Psoas muscle (tissue), 8 donors: ENCODE results near the gene CDKL4. TPM values are rescaled to one million over a fixed set of nuclear protein-coding genes. Genes with fewer than 3 reads are reported as not detected.

Source experiments
- ATAC-seq, 4 donors: fragments of 200-7000 bp; cut with Tn5 transposase; one replicate each; pipeline ENCODE4 v1.9.1; 2020; ENCODE audit warnings: moderate library complexity in 3 of 4, mild to moderate bottlenecking in 2 of 4
- DNase-seq, 2 donors: peaks; one replicate each; pipeline ENCODE4 v3.0.0-alpha.2; 2020
- H3K27ac ChIP-seq: fragments of 200-600 bp; one replicate; pipeline ENCODE4 v1.8.0; 2022
- H3K27me3 ChIP-seq, 3 donors: fragments of 200-600 bp in 1 of 3; one replicate each; pipeline versions ENCODE4 v1.6.1 to v1.8.0; 2013 to 2022; ENCODE audit warnings: low read length in 2 of 3, mild to moderate bottlenecking in 2 of 3, moderate library complexity in 1 of 3; ENCODE audit not compliant: insufficient read depth in 3 of 3
- H3K36me3 ChIP-seq, 2 donors: fragments of 200-600 bp in 1 of 2; one replicate each; pipeline versions ENCODE4 v1.6.1 to v1.8.0; 2013 to 2022; ENCODE audit warnings: low read depth in 1 of 2, mild to moderate bottlenecking in 1 of 2, moderate library complexity in 1 of 2; ENCODE audit not compliant: insufficient read depth in 1 of 2
- H3K4me1 ChIP-seq: fragments of 200-600 bp; one replicate; pipeline ENCODE4 v1.8.0; 2022
- H3K4me3 ChIP-seq: fragments of 200-600 bp; one replicate; pipeline ENCODE4 v1.8.0; 2022; ENCODE audit warnings: mild to moderate bottlenecking
- H3K9me3 ChIP-seq: fragments of 200-600 bp; one replicate; pipeline ENCODE4 v1.8.0; 2022
- CTCF ChIP-seq: fragments of 200-600 bp; IDR thresholded peaks from one replicate; pipeline ENCODE4 v1.8.0; 2022; ENCODE audit warnings: antibody characterized with exemption
- WGBS, 3 donors: extraction: QIAGEN DNeasy Blood & Tissue Kit; methylation state at CpG; one replicate each; pipeline versions ENCODE4 v1.1.6 to v1.1.7; 2013; 5-methylcytosine and 5-hydroxymethylcytosine counted together
- intact Hi-C, 2 donors: fragments of 100-400 bp; cut with DNase I; formaldehyde crosslinking; loops; one replicate each; pipeline versions ENCODE4 v1.11.0 to v1.14.2; 2022
- polyA plus RNA-seq, 3 donors: library from polyadenylated mRNA; stranded (reverse); fragments of 200-250 nt; gene quantifications; one replicate each; pipeline ENCODE4 v1.2.3, GENCODE V29; 2013
- total RNA-seq, 4 donors: library from RNA; stranded (reverse); fragmentation: NEBNext Ultra II Directional in 2 of 4; extraction: Animal tissue kit (Norgen Biotek cat#: 25700) in 2 of 4; gene quantifications; one replicate each; pipeline versions ENCODE4 v1.2.1 to v1.2.4, GENCODE V29; 2021 to 2023
- donor health status: healthy with polysubstance abuse.
- donor health status: DM: no; HTN: no; CAD: no; lungs with moderate emphysema.
- donor health status: Bipolar disorder and iron deficiency.
- donor health status: healthy.
- donor health status: DM: yes; HTN: yes; CAD: no.
- donor health status: DM: no; HTN: no; CAD: no.
- donor health status: DM: no; HTN: no; CAD: no.
- donor health status: DM: yes; HTN: yes; CAD: no.

The CDKL4 gene
- total and polyA plus RNA-seq, 7 donors: 0.06 to 0.99 (median 0.44) TPM; not detected in 3

- Histone ChIP-seq H3K27ac (peak overlapping the region; percentile 49), H3K27me3 (no peaks in the 10 kb centered on the region), H3K36me3 (peaks cover 7 to 85% of the 10 kb centered on the region in 2 donors), H3K9me3 (no peaks in the 10 kb centered on the region), H3K4me1 (no peaks in the 10 kb centered on the region), H3K4me3 (no peak overlapping the region)
- 94 to 97% (median 96%) methylated on average over 2 of the region's 2 CpGs for WGBS, 3 donors
- DNase-seq (no peak), ATAC-seq (no peak)
- intact Hi-C loops: no loop called here
- TF ChIP-seq CTCF: no peak
Measured at GRCh38 chr2:39265315-39265714, 21.5 kb upstream of the CDKL4 start.

GRCh38 chr2:39264733-39265132 lies 21.0 kb upstream of the CDKL4 start:
- Histone ChIP-seq H3K9me3 (no peaks in the 10 kb centered on the region), H3K4me3 (no peak overlapping the region), H3K36me3 (peaks cover 9 to 85% of the 10 kb centered on the region in 2 donors), H3K27ac (no peak overlapping the region), H3K4me1 (no peaks in the 10 kb centered on the region), H3K27me3 (no peaks in the 10 kb centered on the region)
- ATAC-seq: no peak
- DNase-seq: no peak
- TF ChIP-seq CTCF: no peak
- 87 to 98% (median 91%) methylated on average over 1 of the region's 1 CpG for WGBS, 3 donors
- intact Hi-C loops: no loop called here

GRCh38 chr2:39260087-39260486 lies 16.3 kb upstream of the CDKL4 start:
- intact Hi-C loops: no loop called here
- Histone ChIP-seq H3K4me3 (no peak overlapping the region), H3K4me1 (no peaks in the 10 kb centered on the region), H3K36me3 (peaks cover 2 to 98% of the 10 kb centered on the region in 2 donors), H3K27ac (no peak overlapping the region), H3K9me3 (no peaks in the 10 kb centered on the region), H3K27me3 (no peaks in the 10 kb centered on the region)
- ATAC-seq: no peak
- DNase-seq: no peak
- TF ChIP-seq CTCF: no peak
- WGBS, 3 donors: 93 to 95% (median 94%) methylated on average over 4 of the region's 4 CpGs

- peaks cover 2 to 100% of the 10 kb centered on the region in 2 donors for H3K36me3 ChIP-seq
- no peak for DNase-seq
- H3K4me1 ChIP-seq: no peaks in the 10 kb centered on the region
- no peak overlapping the region for H3K4me3 ChIP-seq
- no peak overlapping the region for H3K27ac ChIP-seq
- no peaks in the 10 kb centered on the region for H3K27me3 ChIP-seq
- H3K9me3 ChIP-seq: no peaks in the 10 kb centered on the region
- intact Hi-C loops: no loop called here
- TF ChIP-seq CTCF: no peak
- ATAC-seq: no peak
Measured at GRCh38 chr2:39256040-39256439, 12.3 kb upstream of the CDKL4 start.

- peak in 2 of 4 donors; percentile 36 to 49 for ATAC-seq
Measured at GRCh38 chr2:39252888-39253518, 9.2 kb upstream of the CDKL4 start.

More at GRCh38 chr2:39252888-39253518, 9.2 kb upstream of the CDKL4 start:
- H3K36me3 ChIP-seq: peaks cover 0 to 100% of the 10 kb centered on the region in 2 donors
- WGBS, 3 donors: 81 to 85% (median 81%) methylated on average over 18 of the region's 18 CpGs
- no peaks in the 10 kb centered on the region for H3K9me3 ChIP-seq
- DNase-seq: no peak
- H3K27ac ChIP-seq: no peak overlapping the region
- H3K4me3 ChIP-seq: no peak overlapping the region
- H3K4me1 ChIP-seq: no peaks in the 10 kb centered on the region
- TF ChIP-seq CTCF: no peak
- no peaks in the 10 kb centered on the region for H3K27me3 ChIP-seq
- intact Hi-C loops: no loop called here
